HepG2 (cell line): ENCODE data around the gene APCDD1L. TPM values are rescaled to one million over a fixed set of nuclear protein-coding genes. Genes with fewer than 3 reads are reported as not detected.

Source experiments
- AHR ChIP-seq: IDR thresholded peaks from 2 replicates; pipeline ENCODE4 v1.6.1; 2018; ENCODE audit warnings: missing genetic modification reagents, missing compliant biosample characterization
- ATF7 ChIP-seq, 2 experiments: fragments of 450-650 bp in 1 of 2; sonication (generic) in 1 of 2; formaldehyde crosslinking in 1 of 2; IDR thresholded peaks; 2 replicates each; pipeline versions ENCODE4 v1.4.0 to v1.6.1; 2016 to 2020; ENCODE audit warnings: antibody characterized with exemption in 1 of 2, mild to moderate bottlenecking in 1 of 2, missing genetic modification reagents in 1 of 2
- BCL6 ChIP-seq: IDR thresholded peaks from 2 replicates; pipeline ENCODE4 v1.6.1; 2016; ENCODE audit warnings: missing genetic modification reagents, missing compliant biosample characterization
- DDIT3 ChIP-seq: sonication (generic); formaldehyde crosslinking; IDR thresholded peaks from 2 replicates; pipeline ENCODE4 v1.4.0; 2020; ENCODE audit warnings: mild to moderate bottlenecking, missing genetic modification reagents
- DNMT1 ChIP-seq: sonication (generic); formaldehyde crosslinking; IDR thresholded peaks from 2 replicates; pipeline ENCODE4 v1.5.1; 2020; ENCODE audit warnings: mild to moderate bottlenecking, missing genetic modification reagents
- IKZF1 ChIP-seq: fragments of 450-650 bp; IDR thresholded peaks from 2 replicates; pipeline ENCODE4 v1.7.1; 2016
- IRX3 ChIP-seq: sonication (generic); formaldehyde crosslinking; IDR thresholded peaks from 2 replicates; pipeline ENCODE4 v1.8.1; 2023; ENCODE audit warnings: mild to moderate bottlenecking, low read depth, missing genetic modification reagents, borderline replicate concordance
- NBN ChIP-seq: fragments of 450-650 bp; conservative IDR thresholded peaks from 2 replicates; pipeline ENCODE4 v1.6.1; 2017
- NONO ChIP-seq, 2 experiments: fragments of 450-650 bp in 1 of 2; sonication (generic) in 1 of 2; formaldehyde crosslinking in 1 of 2; IDR thresholded peaks in 1 of 2; conservative IDR thresholded peaks in 1 of 2; 2 replicates each; pipeline versions ENCODE4 v1.6.1 to v1.8.0; 2017 to 2022; ENCODE audit warnings: mild to moderate bottlenecking in 1 of 2, missing genetic modification reagents in 1 of 2, moderate library complexity in 1 of 2
- PHB2 ChIP-seq: fragments of 450-650 bp; IDR thresholded peaks from 2 replicates; pipeline ENCODE4 v1.6.1; 2018; ENCODE audit not compliant: partially characterized antibody
- PHF8 ChIP-seq: sonication (generic); formaldehyde crosslinking; IDR thresholded peaks from 2 replicates; pipeline ENCODE4 v1.5.0; 2020; ENCODE audit warnings: missing genetic modification reagents
- RBFOX2 ChIP-seq: fragments of 200-400 bp; formaldehyde crosslinking; IDR thresholded peaks from 2 replicates; pipeline ENCODE4 v1.6.1; 2017; ENCODE audit warnings: low read depth, mild to moderate bottlenecking, low read length
- SP1 ChIP-seq, 2 experiments: fragments of 450-650 bp in 1 of 2; sonication (generic) in 1 of 2; formaldehyde crosslinking in 1 of 2; IDR thresholded peaks; 2 replicates each; pipeline versions ENCODE4 v1.4.0 to v1.6.1; 2016 to 2020; ENCODE audit warnings: missing genetic modification reagents in 1 of 2
- SP4 ChIP-seq: sonication (generic); formaldehyde crosslinking; IDR thresholded peaks from 2 replicates; pipeline ENCODE4 v1.8.1; 2023; ENCODE audit warnings: mild to moderate bottlenecking, missing genetic modification reagents
- TBX2 ChIP-seq: sonication (generic); formaldehyde crosslinking; IDR thresholded peaks from 2 replicates; pipeline ENCODE4 v1.5.0; 2020; ENCODE audit warnings: missing genetic modification reagents, mild to moderate bottlenecking, borderline replicate concordance
- ZBTB8A ChIP-seq: sonication (generic); formaldehyde crosslinking; IDR thresholded peaks from 2 replicates; pipeline ENCODE4 v1.4.0; 2020; ENCODE audit warnings: mild to moderate bottlenecking, low read depth, missing genetic modification reagents, borderline replicate concordance
- ZNF160 ChIP-seq: sonication (generic); formaldehyde crosslinking; IDR thresholded peaks from 2 replicates; pipeline ENCODE4 v1.8.0; 2022; ENCODE audit warnings: mild to moderate bottlenecking, inconsistent platforms, missing genetic modification reagents
- ZNF260 ChIP-seq: sonication (generic); formaldehyde crosslinking; IDR thresholded peaks from 2 replicates; pipeline ENCODE4 v1.4.0; 2020; ENCODE audit warnings: missing genetic modification reagents, low read depth, mild to moderate bottlenecking, borderline replicate concordance
- ZNF326 ChIP-seq: sonication (generic); formaldehyde crosslinking; IDR thresholded peaks from 2 replicates; pipeline ENCODE4 v1.4.0; 2020; ENCODE audit warnings: missing genetic modification reagents, borderline replicate concordance
- ZZZ3 ChIP-seq: sonication (generic); formaldehyde crosslinking; IDR thresholded peaks from 2 replicates; pipeline ENCODE4 v1.4.0; 2020; ENCODE audit warnings: missing genetic modification reagents, mild to moderate bottlenecking, borderline replicate concordance
- polyA plus RNA-seq, 8 experiments: library from polyadenylated mRNA; depleted of rRNA in 3 of 8; stranded (reverse) in 7 of 8; unstranded in 1 of 8; fragments of >200 nt; fragmentation: Illumina TruSeq in 4 of 8; extraction: Trizol in 4 of 8; gene quantifications; 2 replicates each; pipeline versions ENCODE4 v1.2.1 to v1.2.3, GENCODE V29; 2011 to 2016; ENCODE audit warnings: low read depth in 4 of 8, missing spikeins in 1 of 8, mixed read lengths in 1 of 8; ENCODE audit not compliant: insufficient read depth in 1 of 8
- total RNA-seq, 5 experiments: library from RNA; depleted of rRNA; stranded (reverse); fragments of >200 nt; fragmentation: Illumina TruSeq; extraction: Trizol; gene quantifications; 2 replicates each; pipeline ENCODE4 v1.2.3, GENCODE V29; 2016; ENCODE audit warnings: low read depth in 1 of 5
- TF ChIP-seq, protein P1 (sequence below): sonication (generic); formaldehyde crosslinking; IDR thresholded peaks from 2 replicates; pipeline ENCODE4 v1.8.0; 2022; ENCODE audit warnings: mild to moderate bottlenecking, missing genetic modification reagents; ENCODE audit not compliant: insufficient replicate concordance
- TF ChIP-seq, protein P2 (sequence below): sonication (generic); formaldehyde crosslinking; conservative IDR thresholded peaks from 2 replicates; pipeline ENCODE4 v1.4.0; 2020; ENCODE audit warnings: missing genetic modification reagents

The APCDD1L gene
- total and polyA plus RNA-seq, 2 of the 13 experiments (the other 11 are each of a cell fraction or from before 2014, with no cell fraction given) = not detected

GRCh38 chr20:58492795-58493524 lies 22.2 kb downstream of the APCDD1L start (continued):
- TF ChIP-seq NONO (IDR thresholded peaks at IDR 0.05) (0 out of 2 replicates have a peak, but pooled peaks have one; percentile 71), NONO (CRISPR knock-in tag; conservative IDR thresholded peaks at IDR 0.05) (no peak), PHF8 (CRISPR knock-in tag) (no peak), ZNF260 (no peak), RBFOX2 (no peak), ZZZ3 (CRISPR knock-in tag) (no peak), ZBTB8A (no peak), ZNF326 (no peak), DNMT1 (no peak), PHB2 (peak; percentile 97), BCL6 (no peak), IRX3 (CRISPR knock-in tag) (no peak), DDIT3 (CRISPR knock-in tag) (no peak), TBX2 (CRISPR knock-in tag) (no peak), AHR (CRISPR knock-in tag) (no peak), ATF7 (IDR thresholded peaks at IDR 0.05) (peak; percentile 30; the same call in 1 of the 2 replicates), ATF7 (CRISPR knock-in tag; IDR thresholded peaks at IDR 0.05) (no peak), ZNF160 (CRISPR knock-in tag) (no peak), SP4 (CRISPR knock-in tag) (no peak), IKZF1 (peak; percentile 79; the same call in 1 of the 2 replicates), SP1 (IDR thresholded peaks at IDR 0.05) (peak; percentile 76; the same call in 1 of the 2 replicates), SP1 (CRISPR knock-in tag; IDR thresholded peaks at IDR 0.05) (no peak), NBN (peak; percentile 99)
- TF ChIP-seq, protein P1, sequence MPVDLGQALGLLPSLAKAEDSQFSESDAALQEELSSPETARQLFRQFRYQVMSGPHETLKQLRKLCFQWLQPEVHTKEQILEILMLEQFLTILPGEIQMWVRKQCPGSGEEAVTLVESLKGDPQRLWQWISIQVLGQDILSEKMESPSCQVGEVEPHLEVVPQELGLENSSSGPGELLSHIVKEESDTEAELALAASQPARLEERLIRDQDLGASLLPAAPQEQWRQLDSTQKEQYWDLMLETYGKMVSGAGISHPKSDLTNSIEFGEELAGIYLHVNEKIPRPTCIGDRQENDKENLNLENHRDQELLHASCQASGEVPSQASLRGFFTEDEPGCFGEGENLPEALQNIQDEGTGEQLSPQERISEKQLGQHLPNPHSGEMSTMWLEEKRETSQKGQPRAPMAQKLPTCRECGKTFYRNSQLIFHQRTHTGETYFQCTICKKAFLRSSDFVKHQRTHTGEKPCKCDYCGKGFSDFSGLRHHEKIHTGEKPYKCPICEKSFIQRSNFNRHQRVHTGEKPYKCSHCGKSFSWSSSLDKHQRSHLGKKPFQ (CRISPR knock-in tag) = no peak
- TF ChIP-seq, protein P2, sequence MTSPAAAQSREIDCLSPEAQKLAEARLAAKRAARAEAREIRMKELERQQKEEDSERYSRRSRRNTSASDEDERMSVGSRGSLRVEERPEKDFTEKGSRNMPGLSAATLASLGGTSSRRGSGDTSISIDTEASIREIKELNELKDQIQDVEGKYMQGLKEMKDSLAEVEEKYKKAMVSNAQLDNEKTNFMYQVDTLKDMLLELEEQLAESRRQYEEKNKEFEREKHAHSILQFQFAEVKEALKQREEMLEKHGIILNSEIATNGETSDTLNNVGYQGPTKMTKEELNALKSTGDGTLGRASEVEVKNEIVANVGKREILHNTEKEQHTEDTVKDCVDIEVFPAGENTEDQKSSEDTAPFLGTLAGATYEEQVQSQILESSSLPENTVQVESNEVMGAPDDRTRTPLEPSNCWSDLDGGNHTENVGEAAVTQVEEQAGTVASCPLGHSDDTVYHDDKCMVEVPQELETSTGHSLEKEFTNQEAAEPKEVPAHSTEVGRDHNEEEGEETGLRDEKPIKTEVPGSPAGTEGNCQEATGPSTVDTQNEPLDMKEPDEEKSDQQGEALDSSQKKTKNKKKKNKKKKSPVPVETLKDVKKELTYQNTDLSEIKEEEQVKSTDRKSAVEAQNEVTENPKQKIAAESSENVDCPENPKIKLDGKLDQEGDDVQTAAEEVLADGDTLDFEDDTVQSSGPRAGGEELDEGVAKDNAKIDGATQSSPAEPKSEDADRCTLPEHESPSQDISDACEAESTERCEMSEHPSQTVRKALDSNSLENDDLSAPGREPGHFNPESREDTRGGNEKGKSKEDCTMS (CRISPR knock-in tag) = no peak
